ENCODE data around the gene ATP13A4.

The ATP13A4 gene

GRCh38 chr3:193481436-193481835 lies 73.3 kb downstream of the ATP13A4 start:
- no peak for DNase-seq (ENCODE audit: low read depth in 1 of 2, low spot score in 1 of 2)
- peaks cover 2% of the 10 kb centered on the region for H3K27me3 ChIP-seq (ENCODE audit: insufficient read depth, poor library complexity, severe bottlenecking)

GRCh38 chr3:193474446-193474845 lies 80.2 kb downstream of the ATP13A4 start:
- H3K27me3 ChIP-seq (ENCODE audit: insufficient read depth, poor library complexity, severe bottlenecking): no peaks in the 10 kb centered on the region
- no peak for DNase-seq (ENCODE audit: low read depth in 1 of 2, low spot score in 1 of 2)
- H3K4me3 ChIP-seq (replicated peaks; ENCODE audit: insufficient read depth, low read length): no peak overlapping the region
- TF ChIP-seq SPI1 (IDR thresholded peaks at IDR 0.05; ENCODE audit: borderline replicate concordance, low read depth): no peak
- H3K27ac ChIP-seq (replicated peaks): no peak overlapping the region

More at GRCh38 chr3:193481436-193481835, 73.3 kb downstream of the ATP13A4 start:
- Histone ChIP-seq H3K27ac (replicated peaks) (no peak overlapping the region), H3K4me3 (replicated peaks; ENCODE audit: insufficient read depth, low read length) (no peak overlapping the region)
- TF ChIP-seq, protein P1, sequence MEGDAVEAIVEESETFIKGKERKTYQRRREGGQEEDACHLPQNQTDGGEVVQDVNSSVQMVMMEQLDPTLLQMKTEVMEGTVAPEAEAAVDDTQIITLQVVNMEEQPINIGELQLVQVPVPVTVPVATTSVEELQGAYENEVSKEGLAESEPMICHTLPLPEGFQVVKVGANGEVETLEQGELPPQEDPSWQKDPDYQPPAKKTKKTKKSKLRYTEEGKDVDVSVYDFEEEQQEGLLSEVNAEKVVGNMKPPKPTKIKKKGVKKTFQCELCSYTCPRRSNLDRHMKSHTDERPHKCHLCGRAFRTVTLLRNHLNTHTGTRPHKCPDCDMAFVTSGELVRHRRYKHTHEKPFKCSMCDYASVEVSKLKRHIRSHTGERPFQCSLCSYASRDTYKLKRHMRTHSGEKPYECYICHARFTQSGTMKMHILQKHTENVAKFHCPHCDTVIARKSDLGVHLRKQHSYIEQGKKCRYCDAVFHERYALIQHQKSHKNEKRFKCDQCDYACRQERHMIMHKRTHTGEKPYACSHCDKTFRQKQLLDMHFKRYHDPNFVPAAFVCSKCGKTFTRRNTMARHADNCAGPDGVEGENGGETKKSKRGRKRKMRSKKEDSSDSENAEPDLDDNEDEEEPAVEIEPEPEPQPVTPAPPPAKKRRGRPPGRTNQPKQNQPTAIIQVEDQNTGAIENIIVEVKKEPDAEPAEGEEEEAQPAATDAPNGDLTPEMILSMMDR (IDR thresholded peaks at IDR 0.05; ENCODE audit: insufficient read depth, low read length): no peak
- TF ChIP-seq SPI1 (IDR thresholded peaks at IDR 0.05; ENCODE audit: borderline replicate concordance, low read depth) (no peak), POLR2AphosphoS5 (IDR thresholded peaks at IDR 0.05; ENCODE audit: low read depth) (no peak), GABPA (IDR thresholded peaks at IDR 0.05; ENCODE audit: low read depth) (no peak)
- TF ChIP-seq, protein P2, sequence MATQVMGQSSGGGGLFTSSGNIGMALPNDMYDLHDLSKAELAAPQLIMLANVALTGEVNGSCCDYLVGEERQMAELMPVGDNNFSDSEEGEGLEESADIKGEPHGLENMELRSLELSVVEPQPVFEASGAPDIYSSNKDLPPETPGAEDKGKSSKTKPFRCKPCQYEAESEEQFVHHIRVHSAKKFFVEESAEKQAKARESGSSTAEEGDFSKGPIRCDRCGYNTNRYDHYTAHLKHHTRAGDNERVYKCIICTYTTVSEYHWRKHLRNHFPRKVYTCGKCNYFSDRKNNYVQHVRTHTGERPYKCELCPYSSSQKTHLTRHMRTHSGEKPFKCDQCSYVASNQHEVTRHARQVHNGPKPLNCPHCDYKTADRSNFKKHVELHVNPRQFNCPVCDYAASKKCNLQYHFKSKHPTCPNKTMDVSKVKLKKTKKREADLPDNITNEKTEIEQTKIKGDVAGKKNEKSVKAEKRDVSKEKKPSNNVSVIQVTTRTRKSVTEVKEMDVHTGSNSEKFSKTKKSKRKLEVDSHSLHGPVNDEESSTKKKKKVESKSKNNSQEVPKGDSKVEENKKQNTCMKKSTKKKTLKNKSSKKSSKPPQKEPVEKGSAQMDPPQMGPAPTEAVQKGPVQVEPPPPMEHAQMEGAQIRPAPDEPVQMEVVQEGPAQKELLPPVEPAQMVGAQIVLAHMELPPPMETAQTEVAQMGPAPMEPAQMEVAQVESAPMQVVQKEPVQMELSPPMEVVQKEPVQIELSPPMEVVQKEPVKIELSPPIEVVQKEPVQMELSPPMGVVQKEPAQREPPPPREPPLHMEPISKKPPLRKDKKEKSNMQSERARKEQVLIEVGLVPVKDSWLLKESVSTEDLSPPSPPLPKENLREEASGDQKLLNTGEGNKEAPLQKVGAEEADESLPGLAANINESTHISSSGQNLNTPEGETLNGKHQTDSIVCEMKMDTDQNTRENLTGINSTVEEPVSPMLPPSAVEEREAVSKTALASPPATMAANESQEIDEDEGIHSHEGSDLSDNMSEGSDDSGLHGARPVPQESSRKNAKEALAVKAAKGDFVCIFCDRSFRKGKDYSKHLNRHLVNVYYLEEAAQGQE (IDR thresholded peaks at IDR 0.05; ENCODE audit: insufficient replicate concordance, low read depth): no peak

GRCh38 chr3:193470710-193471109 lies 84.0 kb downstream of the ATP13A4 start:
- Histone ChIP-seq H3K4me3 (replicated peaks; ENCODE audit: insufficient read depth, low read length) (no peak overlapping the region), H3K27ac (replicated peaks) (no peak overlapping the region), H3K27me3 (ENCODE audit: insufficient read depth, poor library complexity, severe bottlenecking) (no peaks in the 10 kb centered on the region)
- no peak for TF ChIP-seq POLR2AphosphoS5 (IDR thresholded peaks at IDR 0.05; ENCODE audit: low read depth)
- no peak for DNase-seq (ENCODE audit: low read depth in 1 of 2, low spot score in 1 of 2)

DNA sequence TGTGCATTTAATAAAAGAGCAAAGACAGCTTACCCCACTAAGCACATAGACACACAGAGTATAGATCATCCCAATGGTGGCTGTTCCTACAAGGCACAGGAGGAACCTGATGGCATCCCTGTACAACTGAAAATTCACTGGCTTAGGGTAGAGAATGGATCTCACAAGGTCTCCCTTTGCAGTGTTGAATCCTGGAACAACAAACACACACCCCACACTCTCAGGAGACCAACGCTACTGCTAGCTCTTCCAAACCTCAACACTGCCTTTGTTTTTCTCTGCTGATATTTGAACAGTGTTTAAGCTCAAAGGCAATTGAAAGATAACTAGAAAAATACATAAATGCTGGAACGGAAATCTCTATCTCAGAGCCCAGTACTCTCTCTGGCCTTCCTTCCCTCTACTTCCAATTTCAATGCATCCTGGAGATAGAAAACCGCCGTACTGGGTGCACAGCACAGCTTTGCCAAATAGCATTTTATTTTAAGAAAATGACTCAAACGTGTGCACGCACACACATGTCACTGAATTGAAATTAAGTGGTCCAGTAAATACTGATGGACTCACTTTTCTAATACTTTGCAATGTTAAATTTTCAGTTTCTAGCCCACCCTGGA lies 88.6 kb downstream of the ATP13A4 start:
- TF ChIP-seq, protein P1 (IDR thresholded peaks at IDR 0.05; ENCODE audit: insufficient read depth, low read length): no peak
- TF ChIP-seq, protein P2 (IDR thresholded peaks at IDR 0.05; ENCODE audit: insufficient replicate concordance, low read depth): no peak
- TF ChIP-seq GABPA (IDR thresholded peaks at IDR 0.05; ENCODE audit: low read depth): no peak
- TF ChIP-seq SPI1 (IDR thresholded peaks at IDR 0.05; ENCODE audit: borderline replicate concordance, low read depth): no peak
- TF ChIP-seq POLR2AphosphoS5 (IDR thresholded peaks at IDR 0.05; ENCODE audit: low read depth): no peak
- no peak for DNase-seq (ENCODE audit: low read depth in 1 of 2, low spot score in 1 of 2)
- no peak overlapping the region for H3K27ac ChIP-seq (replicated peaks)
- H3K27me3 ChIP-seq (ENCODE audit: insufficient read depth, poor library complexity, severe bottlenecking): no peaks in the 10 kb centered on the region
- H3K4me3 ChIP-seq (replicated peaks; ENCODE audit: insufficient read depth, low read length): no peak overlapping the region

DNA sequence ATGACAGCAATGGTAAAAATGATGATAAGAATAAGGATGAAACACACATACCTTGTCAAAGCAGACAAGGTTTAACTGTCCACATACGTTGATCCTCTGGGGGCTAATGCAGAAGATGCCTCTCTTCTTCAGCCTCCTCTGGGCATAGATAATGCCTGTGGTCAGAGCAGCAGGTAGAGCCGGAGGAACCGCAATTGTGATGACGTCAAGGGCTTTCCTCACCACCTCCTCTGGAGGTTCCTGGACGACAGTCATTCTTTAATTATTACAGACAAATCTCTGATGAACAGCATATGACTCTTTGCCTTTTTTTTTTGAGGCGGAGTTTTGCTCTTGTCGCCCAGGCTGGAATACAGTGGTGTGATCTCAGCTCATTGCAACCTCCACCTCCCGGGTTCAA lies 89.8 kb downstream of the ATP13A4 start:
- DNase-seq (ENCODE audit: low read depth in 1 of 2, low spot score in 1 of 2): no peak
- H3K27me3 ChIP-seq (ENCODE audit: insufficient read depth, poor library complexity, severe bottlenecking): no peaks in the 10 kb centered on the region
- TF ChIP-seq, protein P2 (IDR thresholded peaks at IDR 0.05; ENCODE audit: insufficient replicate concordance, low read depth): no peak
- no peak for TF ChIP-seq GABPA (IDR thresholded peaks at IDR 0.05; ENCODE audit: low read depth)
- no peak overlapping the region for H3K4me3 ChIP-seq (replicated peaks; ENCODE audit: insufficient read depth, low read length)
- H3K27ac ChIP-seq (replicated peaks): no peak overlapping the region
